AG04449 (cell line): ENCODE results near the gene AKAP1.

Experiments used
- CTCF ChIA-PET: fragments of 350-600 bp; formaldehyde crosslinking; extraction: SDS; loops from one replicate; lab custom pipeline; 2021; ENCODE audit warnings: antibody characterized with exemption; lab: Yijun Ruan, JAX
- POLR2A ChIA-PET: fragments of 400-600, 350-600 bp; formaldehyde crosslinking; extraction: SDS; loops from one replicate; lab custom pipeline; 2020; ENCODE audit warnings: antibody characterized with exemption, inconsistent platforms; lab: Yijun Ruan, JAX
- DNase-seq: peaks from one replicate; pipeline ENCODE4 v3.0.0-alpha.2; 2010; ENCODE audit warnings: low read depth, low spot score
- H3K4me3 ChIP-seq: 2 replicates; pipeline ENCODE4 v1.5.1; 2011; ENCODE audit warnings: low read depth, mild to moderate bottlenecking, control low read depth, low read length
- TF ChIP-seq, protein P1 (sequence below): IDR thresholded peaks from one replicate; pipeline ENCODE4 v1.5.1; 2011; ENCODE audit warnings: mild to moderate bottlenecking, moderate library complexity, low read length, control low read depth, inconsistent platforms; ENCODE audit not compliant: insufficient read depth; ENCODE audit errors: missing control alignments

The AKAP1 gene

GRCh38 chr17:57140316-57140715, 55.3 kb downstream of the AKAP1 start:
- TF ChIP-seq, protein P1, sequence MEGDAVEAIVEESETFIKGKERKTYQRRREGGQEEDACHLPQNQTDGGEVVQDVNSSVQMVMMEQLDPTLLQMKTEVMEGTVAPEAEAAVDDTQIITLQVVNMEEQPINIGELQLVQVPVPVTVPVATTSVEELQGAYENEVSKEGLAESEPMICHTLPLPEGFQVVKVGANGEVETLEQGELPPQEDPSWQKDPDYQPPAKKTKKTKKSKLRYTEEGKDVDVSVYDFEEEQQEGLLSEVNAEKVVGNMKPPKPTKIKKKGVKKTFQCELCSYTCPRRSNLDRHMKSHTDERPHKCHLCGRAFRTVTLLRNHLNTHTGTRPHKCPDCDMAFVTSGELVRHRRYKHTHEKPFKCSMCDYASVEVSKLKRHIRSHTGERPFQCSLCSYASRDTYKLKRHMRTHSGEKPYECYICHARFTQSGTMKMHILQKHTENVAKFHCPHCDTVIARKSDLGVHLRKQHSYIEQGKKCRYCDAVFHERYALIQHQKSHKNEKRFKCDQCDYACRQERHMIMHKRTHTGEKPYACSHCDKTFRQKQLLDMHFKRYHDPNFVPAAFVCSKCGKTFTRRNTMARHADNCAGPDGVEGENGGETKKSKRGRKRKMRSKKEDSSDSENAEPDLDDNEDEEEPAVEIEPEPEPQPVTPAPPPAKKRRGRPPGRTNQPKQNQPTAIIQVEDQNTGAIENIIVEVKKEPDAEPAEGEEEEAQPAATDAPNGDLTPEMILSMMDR, result no peak
- H3K4me3 ChIP-seq, result no peak overlapping the region
- DNase-seq, result no peak
- POLR2A ChIA-PET, result no interaction called here
- CTCF ChIA-PET, result no interaction called here

DNA sequence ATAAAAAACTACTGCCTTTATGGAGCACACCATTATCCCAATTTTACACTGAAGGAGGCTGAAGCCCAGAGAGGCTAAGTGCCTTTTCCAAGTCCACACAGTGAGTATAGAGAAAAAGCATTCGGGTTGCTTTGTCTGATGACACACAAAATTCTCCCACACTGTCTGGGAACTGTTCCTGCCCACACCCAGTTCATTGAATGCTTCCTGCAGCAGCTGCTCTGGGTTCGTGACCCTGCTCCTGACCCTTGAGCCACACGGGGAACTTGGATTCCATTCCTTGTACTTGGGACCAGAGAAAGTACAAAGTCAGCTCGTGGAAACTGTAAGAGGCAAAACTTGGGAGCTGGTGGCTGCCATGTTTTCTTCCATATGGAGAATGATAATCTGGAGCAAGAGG, 57.9 kb downstream of the AKAP1 start:
- ChIA-PET POLR2A (no interaction called here), CTCF (interaction anchor here (0.8 to 2.9 kb wide), 5 partner anchors 10 to 602 kb away, joined by 3 to 11 read pairs (median 3); partner anchors contain the start of gene CCDC182)
- TF ChIP-seq, protein P1, result no peak
- H3K4me3 ChIP-seq, result no peak overlapping the region
- no peak for DNase-seq

DNA sequence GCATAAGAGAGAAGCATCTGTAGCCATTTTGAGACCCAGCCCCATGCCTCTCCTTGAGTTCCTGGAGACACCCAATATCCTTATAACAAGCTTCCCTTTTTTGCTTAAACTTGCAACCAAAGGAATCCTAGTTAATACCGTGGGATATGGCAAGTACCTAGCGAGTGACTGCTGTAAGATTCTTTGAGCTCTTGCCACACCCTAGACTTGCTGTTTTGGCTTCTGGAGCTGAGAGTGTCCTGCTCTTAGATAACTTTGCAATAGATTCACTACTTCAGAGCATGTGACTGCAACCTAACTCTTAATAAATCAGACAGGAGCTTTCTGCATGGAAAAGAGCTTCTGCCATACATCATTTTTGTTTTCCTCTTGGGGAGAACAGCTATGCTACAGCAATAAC, 58.3 kb downstream of the AKAP1 start:
- no peak overlapping the region for H3K4me3 ChIP-seq
- DNase-seq, result no peak
- TF ChIP-seq, protein P1, result no peak
- ChIA-PET POLR2A (interaction anchor here (0.6 kb wide), 1 partner anchor 991 kb away, joined by 3 read pairs; no protein-coding TSS in a partner anchor), CTCF (interaction anchor here (0.6 to 2.9 kb wide), 6 partner anchors 10 to 589 kb away, joined by 3 to 11 read pairs (median 3); no protein-coding TSS in a partner anchor)

GRCh38 chr17:57143919-57144318, 58.9 kb downstream of the AKAP1 start:
- POLR2A ChIA-PET, result interaction anchor here (0.6 kb wide), 1 partner anchor 991 kb away, joined by 3 read pairs; no protein-coding TSS in a partner anchor
- no peak overlapping the region for H3K4me3 ChIP-seq
- CTCF ChIA-PET, result interaction anchor here (0.6 to 2.9 kb wide), 4 partner anchors 14 to 589 kb away, joined by 3 to 11 read pairs (median 5); no protein-coding TSS in a partner anchor
- TF ChIP-seq, protein P1, result no peak
- DNase-seq, result no peak

- ChIA-PET CTCF (no interaction called here), POLR2A (no interaction called here)
- TF ChIP-seq, protein P1, result no peak
- DNase-seq, result no peak
- no peak overlapping the region for H3K4me3 ChIP-seq
Measured at GRCh38 chr17:57144567-57144966, 59.5 kb downstream of the AKAP1 start.

DNA sequence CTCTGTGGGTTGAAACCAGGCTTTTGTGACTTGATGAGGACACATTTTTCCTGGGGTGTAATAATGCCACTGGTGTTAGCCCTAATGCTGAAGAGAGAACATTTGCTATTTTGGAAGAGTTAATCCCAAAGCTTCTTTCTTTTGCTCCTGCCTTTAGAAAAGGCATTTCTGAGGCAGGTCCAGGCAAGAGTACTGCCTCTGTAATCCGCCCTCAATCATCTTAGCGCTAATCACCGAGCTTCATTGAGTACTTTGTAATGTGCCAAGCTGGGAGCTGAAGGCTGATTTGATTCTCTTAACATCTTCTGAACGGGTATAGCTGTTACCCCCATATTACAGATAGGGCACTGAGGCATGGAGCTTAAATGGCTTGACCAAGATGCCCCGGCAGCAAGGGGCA, 60.3 kb downstream of the AKAP1 start:
- no peak for DNase-seq
- TF ChIP-seq, protein P1, result no peak
- no peak overlapping the region for H3K4me3 ChIP-seq
- CTCF ChIA-PET, result interaction anchor here (0.7 kb wide), 1 partner anchor 688 kb away, joined by 3 read pairs; no protein-coding TSS in a partner anchor
- POLR2A ChIA-PET, result no interaction called here
